Esophagus muscularis mucosa (tissue), 4 donors: ENCODE results near the gene RXRA. TPM values are rescaled to one million over a fixed set of nuclear protein-coding genes. Genes with fewer than 3 reads are reported as not detected.

ENCODE experiments used
- DNase-seq: peaks from one replicate; pipeline ENCODE4 v3.0.0-alpha.2; 2017; ENCODE audit errors: extremely low spot score
- H3K27ac ChIP-seq, 4 donors: fragments of 200-600 bp; sonication (generic); replicated peaks in 1 of 4; 1 replicate in 3 of 4; 2 replicates in 1 of 4; pipeline ENCODE4 v1.5.1; 2016 to 2019; ENCODE audit warnings: mild to moderate bottlenecking in 1 of 4
- H3K27me3 ChIP-seq, 4 donors: fragments of 200-600 bp; sonication (generic); one replicate each; pipeline versions ENCODE4 v1.5.1 to v1.6.0; 2016 to 2019
- H3K36me3 ChIP-seq, 4 donors: fragments of 200-600 bp; sonication (generic); one replicate each; pipeline ENCODE4 v1.5.1; 2016 to 2019
- H3K4me1 ChIP-seq, 4 donors: fragments of 200-600 bp; sonication (generic); one replicate each; pipeline ENCODE4 v1.5.1; 2016 to 2019
- H3K4me3 ChIP-seq, 4 donors: fragments of 200-600 bp; sonication (generic); 1 replicate in 2 of 4; 2 replicates in 2 of 4; pipeline ENCODE4 v1.5.1; 2016 to 2019; ENCODE audit warnings: mild to moderate bottlenecking in 4 of 4, moderate library complexity in 1 of 4
- H3K9me3 ChIP-seq, 4 donors: fragments of 200-600 bp; sonication (generic); 1 replicate in 3 of 4; 2 replicates in 1 of 4; pipeline ENCODE4 v1.5.1; 2016 to 2019
- CTCF ChIP-seq, 3 experiments: fragments of 200-600 bp in 2 of 3; fragments of 450-650 bp in 1 of 3; sonication (generic) in 2 of 3; IDR thresholded peaks; one replicate each; pipeline ENCODE4 v1.5.1; 2017 to 2019; ENCODE audit warnings: antibody characterized with exemption in 3 of 3, mild to moderate bottlenecking in 2 of 3, moderate library complexity in 1 of 3
- EP300 ChIP-seq: sonication (generic); formaldehyde crosslinking; IDR thresholded peaks from one replicate; pipeline ENCODE4 v1.6.1; 2017; ENCODE audit warnings: antibody characterized with exemption
- POLR2A ChIP-seq: fragments of 450-650 bp; IDR thresholded peaks from one replicate; pipeline ENCODE4 v1.6.1; 2017; ENCODE audit warnings: antibody characterized with exemption, moderate library complexity, mild to moderate bottlenecking, low read depth
- POLR2AphosphoS5 ChIP-seq, 2 donors: sonication (generic); formaldehyde crosslinking; IDR thresholded peaks; one replicate each; pipeline ENCODE4 v1.6.1; 2017; ENCODE audit warnings: antibody characterized with exemption in 2 of 2
- WGBS: methylation state at CpG from one replicate; pipeline ENCODE4 v1.1.5; 2018; 5-methylcytosine and 5-hydroxymethylcytosine counted together
- intact Hi-C: fragments of 100-400 bp; cut with DNase I; formaldehyde crosslinking; loops from one replicate; pipeline ENCODE4 v1.15.1; 2023
- total RNA-seq, 4 donors: library from RNA; depleted of rRNA; stranded (reverse); fragments of >200 nt; gene quantifications; one replicate each; pipeline versions ENCODE4 v1.1.0 to v1.2.1, GENCODE V29; 2016

The RXRA gene
- total RNA-seq, 4 donors from 2014 or later, result 46.4 to 81.0 (median 63.7) TPM

DNA sequence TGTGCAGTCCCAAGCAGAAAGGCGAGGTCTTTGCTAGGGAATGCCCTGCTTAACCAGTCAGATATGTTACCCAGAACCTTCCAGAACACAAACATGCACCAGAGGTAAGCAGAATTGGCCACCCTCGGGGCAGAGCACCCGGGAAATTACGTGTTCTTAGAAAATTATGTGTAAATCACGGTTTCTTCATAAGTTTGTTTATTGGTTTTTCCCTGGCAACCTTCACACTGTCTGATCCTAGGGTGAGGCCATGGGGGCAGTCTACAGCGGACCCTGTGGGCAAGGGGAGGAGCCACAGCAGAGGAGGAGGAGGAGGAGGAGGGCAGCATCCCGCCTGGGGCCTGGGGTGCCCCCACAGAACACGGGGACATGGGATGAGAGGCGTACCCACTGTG, 31.4 kb downstream of the RXRA start:
- Histone ChIP-seq H3K9me3 (no peaks in the 10 kb centered on the region), H3K27ac (no peak overlapping the region), H3K4me3 (no peak overlapping the region), H3K36me3 (no peaks in the 10 kb centered on the region), H3K4me1 (peaks cover 93 to 100% (median 97%) of the 10 kb centered on the region in 4 donors), H3K27me3 (no peaks in the 10 kb centered on the region)
- DNase-seq, result no peak
- intact Hi-C loops, result no loop called here
- 71% methylated on average over 7 of the region's 9 CpGs for WGBS
- TF ChIP-seq CTCF (IDR thresholded peaks at IDR 0.05) (no peak), EP300 (no peak), POLR2A (no peak), POLR2AphosphoS5 (IDR thresholded peaks at IDR 0.05) (no peak)

- no peak for DNase-seq
- intact Hi-C loops, result no loop called here
- peaks cover 88 to 99% (median 95%) of the 10 kb centered on the region in 4 donors for H3K4me1 ChIP-seq
- no peak for TF ChIP-seq EP300
- 94% methylated on average over 15 of the region's 16 CpGs for WGBS
- no peaks in the 10 kb centered on the region for H3K27me3 ChIP-seq
- H3K36me3 ChIP-seq, result no peaks in the 10 kb centered on the region
- peak overlapping the region in 2 of 4 donors; percentile 7 to 37 for H3K27ac ChIP-seq
- H3K9me3 ChIP-seq, result no peaks in the 10 kb centered on the region
- no peak overlapping the region for H3K4me3 ChIP-seq
Observed at GRCh38 chr9:134358026-134358661, 31.9 kb downstream of the RXRA start.

DNA sequence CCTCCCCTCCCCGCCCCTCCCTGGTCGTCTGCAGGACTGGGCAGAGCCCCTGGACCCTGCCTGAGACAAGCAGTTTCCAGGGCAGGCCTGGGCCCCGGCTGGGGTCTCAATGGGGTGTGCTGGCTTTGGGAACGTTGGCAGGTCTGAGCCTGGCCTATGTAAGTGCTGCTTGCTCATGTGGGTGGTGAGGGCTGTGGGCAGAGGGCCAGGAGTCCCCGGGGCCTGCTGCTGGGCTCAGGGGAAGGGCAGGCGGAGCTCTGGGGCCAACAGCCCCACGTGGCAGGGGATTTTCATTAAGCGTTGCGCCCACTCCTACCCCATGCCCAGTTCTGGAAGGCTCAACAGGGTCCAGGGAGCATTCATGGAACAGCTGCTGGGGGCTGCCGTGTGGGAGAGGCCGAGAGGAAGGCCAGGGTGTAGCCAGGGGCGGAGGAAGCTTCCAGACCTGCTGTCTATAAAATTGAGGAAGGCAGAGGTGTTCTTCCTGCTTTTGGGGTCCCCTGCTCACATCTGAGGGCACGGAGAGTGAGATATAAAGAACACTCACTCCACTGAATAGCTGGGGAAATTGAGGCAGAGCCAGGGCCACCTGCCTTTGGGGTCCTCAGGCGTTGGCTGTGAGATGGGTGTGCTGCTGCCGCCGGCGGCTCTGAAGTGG, 32.5 kb downstream of the RXRA start:
- WGBS, result 52% methylated on average over 8 of the region's 17 CpGs
- Histone ChIP-seq H3K4me3 (no peak overlapping the region), H3K4me1 (peaks cover 85 to 98% (median 94%) of the 10 kb centered on the region in 4 donors), H3K27me3 (no peaks in the 10 kb centered on the region), H3K36me3 (no peaks in the 10 kb centered on the region), H3K9me3 (no peaks in the 10 kb centered on the region), H3K27ac (peak overlapping the region in 2 of 4 donors; percentile 7 to 37)
- TF ChIP-seq POLR2A (no peak), EP300 (no peak), POLR2AphosphoS5 (IDR thresholded peaks at IDR 0.05) (no peak), CTCF (IDR thresholded peaks at IDR 0.05) (no peak)
- intact Hi-C loops, result no loop called here
- no peak for DNase-seq

DNA sequence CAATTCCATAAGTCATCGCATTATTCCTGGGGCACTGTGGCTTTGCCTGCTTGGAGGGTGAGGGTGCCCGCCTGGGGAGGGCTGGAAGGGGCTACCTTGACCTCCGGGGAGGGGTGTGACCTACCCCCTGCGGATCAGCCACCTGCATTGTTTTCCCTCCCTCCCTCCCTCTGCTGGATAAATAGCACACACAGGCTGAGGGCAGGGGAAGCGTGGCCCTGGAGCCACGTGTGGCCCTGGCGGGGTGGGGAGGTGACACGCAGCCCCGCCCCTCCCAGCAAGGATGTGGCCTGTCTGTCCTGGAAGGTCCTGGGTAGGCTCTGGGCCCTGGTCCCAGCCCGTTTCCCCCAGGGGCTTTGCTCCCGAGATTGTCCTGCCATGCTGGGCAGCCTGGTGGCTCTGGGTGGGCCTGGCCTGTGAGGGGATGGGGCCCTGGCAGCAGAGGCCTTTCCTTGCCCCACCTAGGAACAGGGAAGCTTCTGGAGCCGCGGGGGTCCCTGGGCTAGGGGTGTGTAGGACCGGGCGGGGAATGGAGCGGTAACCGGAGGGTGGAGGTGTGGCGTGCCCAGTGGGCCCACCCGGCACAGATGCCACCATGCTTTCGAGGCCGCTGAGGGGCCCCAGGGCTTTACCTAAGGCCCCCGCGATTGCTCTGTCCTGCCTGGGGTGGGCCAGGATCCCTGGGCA, 33.4 kb downstream of the RXRA start:
- intact Hi-C loops, result no loop called here
- Histone ChIP-seq H3K27me3 (no peaks in the 10 kb centered on the region), H3K4me3 (no peak overlapping the region), H3K9me3 (no peaks in the 10 kb centered on the region), H3K36me3 (no peaks in the 10 kb centered on the region), H3K4me1 (peaks cover 81 to 98% (median 94%) of the 10 kb centered on the region in 4 donors), H3K27ac (peak overlapping the region in 2 of 4 donors; percentile 37 to 40)
- TF ChIP-seq POLR2AphosphoS5 (IDR thresholded peaks at IDR 0.05) (no peak), EP300 (no peak), POLR2A (no peak), CTCF (IDR thresholded peaks at IDR 0.05) (no peak)
- no peak for DNase-seq
- WGBS, result 90% methylated on average over 6 of the region's 23 CpGs

GRCh38 chr9:134360180-134360759, 34.0 kb downstream of the RXRA start:
- intact Hi-C loops, result no loop called here
- TF ChIP-seq POLR2A, result no peak
- no peak for TF ChIP-seq POLR2AphosphoS5 (IDR thresholded peaks at IDR 0.05)
- no peak for TF ChIP-seq EP300
- no peak for TF ChIP-seq CTCF (IDR thresholded peaks at IDR 0.05)
- Histone ChIP-seq H3K36me3 (no peaks in the 10 kb centered on the region), H3K4me3 (no peak overlapping the region), H3K27me3 (no peaks in the 10 kb centered on the region), H3K27ac (peak overlapping the region in 1 of 4 donors; percentile 40), H3K4me1 (peaks cover 81 to 98% (median 94%) of the 10 kb centered on the region in 4 donors), H3K9me3 (no peaks in the 10 kb centered on the region)
- DNase-seq, result no peak
- WGBS, result 80% methylated on average over 15 of the region's 30 CpGs
